ENCODE data around the gene BOC.
"Not testable (repeated sequence)": the region's sequence is repeated elsewhere in the genome, so short reads cannot be mapped to it uniquely, and the experiment has no call there.

BOC gene

GRCh38 chr3:113211330-113212149, at the start of gene BOC:
BOC (plus strand) TSS chr3:113211557; CDS start chr3:113249803, 38,246 bp downstream.
- no peak for DNase-seq

DNA sequence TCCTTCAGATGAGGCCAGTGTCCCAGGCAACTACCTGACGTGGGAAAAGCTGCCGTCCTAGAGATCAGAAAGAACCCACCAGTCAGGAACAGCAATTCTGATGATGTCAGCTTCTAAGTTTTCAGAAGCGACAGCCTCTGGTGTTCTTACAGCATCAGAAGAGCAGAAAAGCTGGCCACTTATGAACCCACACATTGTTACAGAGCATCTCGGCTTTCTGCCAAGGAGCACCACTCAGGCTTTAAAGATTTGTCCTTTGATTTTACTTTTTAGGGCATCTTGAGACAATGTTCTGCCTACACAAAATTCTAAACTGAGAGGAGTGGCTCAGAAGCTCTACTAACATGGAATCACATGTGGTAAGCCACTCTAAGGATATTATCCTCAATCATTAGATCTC, 49.7 kb upstream of the BOC start:
- DNase-seq: no peak

GRCh38 chr3:113163152-113163551, 48.2 kb upstream of the BOC start:
- DNase-seq: no peak

DNA sequence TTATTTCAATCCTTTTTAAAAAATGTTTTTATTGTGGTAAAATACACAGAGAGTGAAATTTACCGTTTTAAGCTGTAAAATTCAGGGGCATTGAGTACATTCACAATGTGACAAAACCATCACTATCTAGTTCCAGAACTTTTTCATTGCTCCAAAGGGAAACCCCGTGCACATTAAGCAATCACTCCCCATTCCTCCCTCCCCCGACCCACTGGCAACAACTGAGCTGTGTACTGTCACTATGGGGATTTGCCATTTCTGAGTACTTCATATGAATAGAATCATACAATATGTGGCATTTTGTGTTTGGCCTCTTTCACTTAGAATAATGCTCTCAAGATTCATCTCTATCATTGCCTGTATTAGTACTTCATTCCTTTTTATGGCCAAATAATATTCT, 45.5 kb upstream of the BOC start:
- no peak for DNase-seq

- no peak for DNase-seq
Observed at GRCh38 chr3:113166357-113166718, 45.0 kb upstream of the BOC start.

DNA sequence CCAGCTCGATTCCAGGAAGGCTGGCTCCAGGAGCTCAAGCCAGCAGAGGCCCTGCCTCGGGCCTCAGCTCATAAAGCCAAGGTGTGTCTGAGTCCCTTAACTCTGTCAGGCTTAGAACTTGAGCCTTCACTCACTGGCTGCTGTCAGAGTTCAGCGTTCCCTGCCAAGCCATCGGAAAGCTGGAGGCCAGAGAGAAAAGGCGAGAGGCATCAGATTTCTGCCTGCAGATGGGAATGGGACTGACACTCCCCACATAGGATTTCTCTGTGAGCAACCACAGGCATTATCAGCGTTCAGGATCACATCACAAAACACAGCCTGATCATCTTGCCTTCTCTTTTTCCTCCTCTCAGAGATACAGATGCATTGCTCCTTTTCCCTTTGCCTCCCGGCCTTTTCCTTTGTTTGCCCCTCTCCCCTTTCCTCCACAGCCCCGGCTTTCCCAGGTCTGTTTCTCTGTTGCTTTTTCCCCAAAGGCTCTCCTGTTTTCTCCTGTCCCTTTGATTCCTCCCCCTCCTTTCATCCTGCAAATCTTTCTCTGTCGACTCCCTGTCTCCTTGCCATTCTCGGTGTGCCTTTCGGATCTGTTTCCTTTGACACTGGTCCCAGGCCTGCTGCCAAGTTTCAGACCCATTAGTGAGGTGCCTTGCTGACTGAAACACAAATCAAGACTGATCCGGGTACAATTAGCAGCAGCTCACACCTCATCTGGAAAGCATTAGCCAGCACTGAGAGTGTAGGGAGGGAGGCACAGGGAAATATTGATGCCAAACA, 44.5 kb upstream of the BOC start:
- DNase-seq: no peak

GRCh38 chr3:113167825-113168801, 43.2 kb upstream of the BOC start:
- DNase-seq: no peak

GRCh38 chr3:113169891-113170452, 41.4 kb upstream of the BOC start:
- no peak for DNase-seq

GRCh38 chr3:113170771-113171170, 40.6 kb upstream of the BOC start:
- no peak for DNase-seq

- DNase-seq: not testable (repeated sequence)
Observed at GRCh38 chr3:113171675-113172300, 39.6 kb upstream of the BOC start.

DNA sequence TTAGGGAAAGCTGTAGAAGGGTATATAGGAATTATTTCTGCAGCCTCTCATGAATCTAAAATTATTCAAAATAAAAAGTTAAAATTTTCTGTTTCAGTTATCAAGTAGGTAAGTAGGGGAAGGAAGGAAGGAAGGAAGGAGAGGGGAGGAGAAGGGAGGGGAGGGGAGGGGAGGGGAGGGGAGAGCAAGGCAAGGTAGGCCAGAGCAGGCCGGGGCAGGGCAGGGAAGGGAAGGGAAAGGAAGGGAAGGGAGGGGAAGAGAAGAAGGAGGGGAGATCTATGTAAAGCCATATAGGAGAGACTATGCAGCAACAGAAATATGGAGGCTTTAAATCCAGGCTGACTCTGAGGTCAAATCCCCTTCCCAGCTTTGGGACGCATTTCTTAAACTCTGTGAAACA, 38.3 kb upstream of the BOC start:
- DNase-seq: no peak

- no peak for DNase-seq
Observed at GRCh38 chr3:113174304-113174703, 37.1 kb upstream of the BOC start.

DNA sequence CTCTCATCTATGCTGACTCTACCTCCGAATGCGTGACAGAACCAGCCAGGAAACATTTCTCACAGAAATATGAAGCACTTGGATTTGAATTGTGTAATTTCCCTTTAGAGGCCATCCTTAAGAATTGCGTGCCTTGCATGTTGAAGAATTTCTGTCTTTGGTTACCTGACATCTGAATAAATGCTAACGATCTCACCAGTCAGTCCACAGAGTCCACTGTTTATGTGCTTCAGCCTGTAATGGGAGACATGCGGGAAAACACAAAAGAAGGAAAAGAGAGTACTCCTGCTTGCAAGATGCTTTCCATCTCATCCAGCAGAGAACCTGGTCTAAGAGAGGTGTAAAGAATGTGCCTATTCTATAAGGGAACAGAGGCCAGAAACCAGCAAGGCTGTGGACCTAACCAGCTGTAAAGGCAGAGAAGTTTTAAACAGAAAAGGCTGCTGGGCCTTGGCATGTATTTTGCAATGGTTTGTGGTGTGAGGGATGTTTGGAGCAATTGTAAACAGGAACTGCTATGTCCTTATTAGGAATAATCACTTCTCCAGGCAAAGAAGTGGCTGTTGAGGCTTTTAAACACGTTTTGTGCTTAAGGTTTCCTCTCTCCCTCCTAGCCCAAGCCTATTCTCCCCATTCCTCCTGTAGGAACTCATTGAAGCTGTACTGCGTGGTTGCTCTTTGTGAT, 36.4 kb upstream of the BOC start:
- DNase-seq: no peak

DNA sequence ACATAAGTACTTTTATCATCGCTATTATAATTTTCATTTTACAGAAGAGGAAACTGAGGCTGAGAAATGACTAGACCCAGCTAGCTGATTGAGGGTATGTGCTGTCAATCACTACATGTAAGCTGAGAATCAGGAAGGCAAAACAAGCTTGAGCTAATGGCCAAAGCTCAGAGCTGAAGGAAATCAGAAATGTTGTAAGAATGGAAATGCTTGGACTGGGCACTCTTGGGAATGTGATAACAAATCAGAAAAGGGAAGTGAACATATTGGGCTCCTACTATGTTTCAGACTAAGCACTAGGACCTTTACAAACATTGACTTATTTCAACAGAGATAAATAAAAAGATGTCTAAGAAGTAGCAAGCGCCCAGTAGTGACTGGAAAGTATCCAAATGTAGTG, 33.8 kb upstream of the BOC start:
- DNase-seq: no peak

GRCh38 chr3:113179235-113179824, 32.0 kb upstream of the BOC start:
- DNase-seq: no peak

GRCh38 chr3:113183748-113184661, 27.4 kb upstream of the BOC start:
- no peak for DNase-seq

- DNase-seq: no peak
Observed at GRCh38 chr3:113185194-113185835, 26.0 kb upstream of the BOC start.

- no peak for DNase-seq
Observed at GRCh38 chr3:113186566-113186965, 24.8 kb upstream of the BOC start.

DNA sequence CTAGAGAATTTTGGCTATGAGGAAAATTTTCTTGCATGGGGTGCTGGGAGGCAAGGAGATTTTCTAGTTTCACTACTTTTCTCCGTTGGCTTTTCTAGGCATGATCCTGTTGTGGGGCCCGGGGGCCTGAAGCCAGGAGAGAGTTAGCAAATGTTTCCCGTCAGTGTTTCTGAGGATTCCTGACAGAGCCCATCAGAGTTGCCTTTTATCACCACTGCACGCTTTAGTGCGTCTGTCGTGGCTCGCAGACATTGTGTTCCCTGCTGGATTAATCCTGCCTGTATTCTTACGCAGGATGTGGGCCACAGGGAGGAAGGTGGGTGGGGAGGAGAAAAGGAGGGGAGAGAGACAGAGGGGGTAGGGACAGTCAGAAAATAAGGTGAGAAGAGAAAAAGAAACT, 18.1 kb upstream of the BOC start:
- DNase-seq: no peak

DNA sequence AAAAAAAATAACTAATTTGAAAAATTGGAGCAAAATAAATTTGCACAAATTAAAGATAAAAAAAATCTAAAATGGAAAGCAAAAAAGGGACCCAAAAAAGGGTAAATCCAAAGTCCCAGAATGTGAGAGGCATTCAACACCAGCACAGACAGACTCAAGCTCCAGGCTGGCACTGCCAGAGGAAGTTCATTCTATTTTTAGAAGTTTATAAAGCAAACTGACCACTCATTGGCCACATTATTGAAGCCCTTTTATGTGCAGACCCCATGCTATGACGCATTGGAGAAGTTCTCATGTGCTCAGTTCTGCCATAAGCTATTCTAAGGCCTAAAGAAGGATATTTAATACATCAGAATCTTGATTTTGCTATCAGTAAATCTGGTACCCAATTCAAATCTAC, 17.6 kb upstream of the BOC start:
- no peak for DNase-seq
